SIG-M5 treated with dmso at 0.1 percent for 504 hours (cell line): ENCODE measurements around the gene S1PR3.

Source experiments
- DNase-seq: peaks from one replicate; lab custom pipeline; 2025; ENCODE audit not compliant: unreplicated experiment; lab: John Stamatoyannopoulos, UW

S1PR3 gene

GRCh38 chr9:88968799-88969198 lies 22.5 kb upstream of the S1PR3 start:
- no peak for DNase-seq

DNA sequence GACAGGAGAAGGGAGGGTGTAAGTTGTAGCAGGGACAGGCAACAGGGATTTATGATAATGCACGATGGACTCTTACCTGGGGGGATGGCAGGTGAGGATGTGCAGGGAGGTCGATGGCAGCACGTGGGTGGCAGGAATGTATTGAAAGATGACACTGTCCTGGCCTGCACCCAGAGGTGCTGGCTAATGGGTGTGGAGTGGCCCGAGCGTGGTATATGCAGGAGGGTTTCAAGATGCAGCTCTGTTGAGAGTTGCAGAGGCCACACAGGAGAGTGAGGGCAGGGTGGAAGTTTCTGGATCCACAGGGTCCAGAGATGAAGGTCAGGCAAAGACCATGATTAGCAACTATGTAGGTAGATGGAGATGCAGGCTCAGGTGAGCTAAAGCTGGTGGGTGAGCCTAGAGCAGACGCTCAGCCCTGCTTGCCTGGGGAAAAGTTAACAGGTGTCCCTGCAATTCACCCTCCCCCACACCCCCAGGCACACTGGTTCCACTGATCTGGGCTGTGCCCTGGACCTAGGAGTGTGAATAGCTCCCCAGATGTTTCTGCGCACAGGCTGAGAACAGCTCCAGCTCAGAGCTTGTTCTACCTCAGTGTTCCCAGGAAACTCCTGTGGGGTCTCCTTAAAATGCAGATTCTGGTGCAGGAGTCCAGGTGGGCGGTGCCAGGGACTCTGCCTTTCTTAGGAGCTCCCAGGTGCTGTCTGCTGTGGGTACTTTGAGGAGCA lies 21.5 kb upstream of the S1PR3 start:
- DNase-seq = no peak

GRCh38 chr9:88971131-88971960 lies 19.9 kb upstream of the S1PR3 start:
- no peak for DNase-seq

DNA sequence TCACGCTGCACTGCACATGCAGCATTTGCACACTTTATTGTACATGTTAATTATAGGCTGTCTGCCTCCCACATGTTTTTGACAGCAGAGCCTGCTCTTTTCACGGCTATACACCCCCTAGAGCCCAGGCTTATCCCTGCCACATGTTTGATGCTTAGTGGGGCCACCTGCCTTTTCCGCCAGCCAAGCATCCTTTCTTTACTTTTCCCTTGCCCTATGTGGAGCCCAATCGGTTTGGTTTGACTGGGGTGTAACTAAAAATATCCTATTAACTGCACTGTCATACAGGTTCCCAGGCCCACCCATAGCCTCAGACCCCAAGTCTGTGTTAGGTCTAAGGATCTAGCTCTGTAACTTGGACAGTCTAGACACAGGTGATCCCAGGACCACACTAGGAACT lies 18.9 kb upstream of the S1PR3 start:
- no peak for DNase-seq

- no peak for DNase-seq
Measured at GRCh38 chr9:88973281-88974045, 17.8 kb upstream of the S1PR3 start.

DNA sequence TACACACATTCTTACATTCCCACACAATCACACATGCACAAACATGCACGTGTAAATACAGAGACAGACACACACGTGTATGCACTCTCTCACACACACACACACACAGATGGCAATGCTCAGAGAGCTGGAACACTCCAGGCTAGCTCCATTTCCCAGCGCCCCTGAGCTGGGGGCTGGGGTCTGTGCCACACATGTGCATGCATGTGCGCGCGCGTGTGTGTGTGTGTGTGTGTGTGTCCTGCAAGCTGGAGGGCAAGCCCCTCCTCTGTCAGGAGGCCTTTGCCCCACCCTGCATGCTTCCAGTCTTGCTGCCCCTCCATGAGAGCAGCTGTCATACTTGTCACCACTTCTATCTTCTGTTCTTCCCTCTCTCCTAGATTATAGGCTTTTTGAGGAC lies 16.6 kb upstream of the S1PR3 start:
- DNase-seq = no peak

DNA sequence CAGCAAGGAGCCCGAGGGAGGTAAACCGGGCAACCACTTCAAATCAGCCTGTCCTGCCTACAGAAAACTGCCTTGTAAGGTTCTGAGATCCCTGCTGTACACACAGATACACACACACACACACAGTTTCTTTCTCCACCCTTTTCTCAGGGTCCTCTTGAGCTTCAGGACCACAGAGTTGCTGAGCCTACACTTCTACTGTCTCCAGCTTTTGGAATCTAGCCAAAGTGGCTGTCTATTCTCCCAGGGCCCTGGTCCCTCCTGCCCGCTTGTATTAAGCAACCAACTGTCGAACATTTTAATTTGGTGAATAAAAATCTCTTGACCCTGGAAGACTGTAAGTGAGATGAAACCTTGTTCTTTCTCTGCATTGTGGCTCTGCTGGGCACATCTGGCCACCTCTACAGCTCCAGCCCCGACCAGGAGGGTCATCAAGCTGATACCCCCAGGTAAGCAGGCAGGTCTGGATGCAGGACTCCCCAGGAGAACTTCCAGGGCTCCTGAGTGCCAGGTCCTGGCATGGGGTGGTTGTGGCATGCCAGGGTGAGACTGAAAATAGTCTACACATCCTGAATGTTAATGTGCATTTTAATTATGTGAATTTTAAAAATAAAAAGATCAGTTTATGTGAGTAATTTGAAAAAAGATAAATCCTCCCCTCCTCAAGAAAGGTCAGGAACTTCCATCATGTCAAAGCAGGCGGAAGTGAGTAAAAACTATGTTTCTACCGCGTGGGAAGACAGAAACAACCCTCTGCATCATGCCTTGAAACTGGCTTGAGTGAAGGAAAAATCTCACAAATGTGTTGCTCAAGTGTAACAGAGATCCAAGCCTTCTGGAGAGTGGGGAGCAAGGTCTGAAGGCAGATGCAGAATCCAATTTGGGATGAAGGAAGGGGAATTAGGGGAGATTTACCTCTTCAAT lies 15.0 kb upstream of the S1PR3 start:
- DNase-seq = no peak

GRCh38 chr9:88976890-88977257 lies 14.4 kb upstream of the S1PR3 start:
- no peak for DNase-seq

DNA sequence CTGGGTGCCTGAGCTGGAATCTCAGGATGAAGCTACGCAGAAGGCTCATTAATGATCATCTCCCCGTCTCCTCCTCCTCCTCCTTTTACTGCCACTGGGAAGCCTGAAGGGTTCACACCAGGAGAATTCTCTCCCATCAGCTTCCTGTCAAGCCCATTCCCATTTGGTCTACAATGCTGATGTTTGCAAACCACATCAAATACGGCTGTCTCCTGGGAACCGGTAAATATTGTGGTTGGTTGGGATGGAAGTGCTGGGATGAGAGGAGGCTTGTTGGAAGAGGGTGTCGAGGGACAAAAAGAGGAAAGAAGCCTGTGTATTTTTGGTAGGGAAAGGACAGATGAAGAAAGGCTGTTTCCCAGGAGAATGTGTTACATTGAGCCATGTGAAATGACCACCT lies 13.2 kb upstream of the S1PR3 start:
- no peak for DNase-seq

DNA sequence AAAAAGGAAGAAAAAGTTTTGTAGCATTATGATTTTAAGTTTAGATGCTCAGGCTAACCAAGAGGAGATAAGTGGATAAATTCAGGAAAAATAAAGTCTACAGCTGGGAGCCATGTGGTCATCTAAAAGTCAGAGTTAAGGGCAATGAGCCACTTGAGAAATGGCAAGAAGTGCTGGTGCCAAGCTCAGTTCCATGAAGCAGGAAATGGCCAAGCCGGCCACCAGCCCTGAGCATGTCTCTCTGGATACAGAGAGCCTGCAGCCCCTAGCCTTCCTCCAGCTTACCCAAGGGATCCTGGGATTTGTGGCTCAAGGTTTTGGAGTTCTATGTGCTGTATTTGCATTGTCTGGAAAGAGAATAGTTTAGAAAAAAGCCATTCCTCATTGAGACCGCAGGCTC lies 12.2 kb upstream of the S1PR3 start:
- no peak for DNase-seq

DNA sequence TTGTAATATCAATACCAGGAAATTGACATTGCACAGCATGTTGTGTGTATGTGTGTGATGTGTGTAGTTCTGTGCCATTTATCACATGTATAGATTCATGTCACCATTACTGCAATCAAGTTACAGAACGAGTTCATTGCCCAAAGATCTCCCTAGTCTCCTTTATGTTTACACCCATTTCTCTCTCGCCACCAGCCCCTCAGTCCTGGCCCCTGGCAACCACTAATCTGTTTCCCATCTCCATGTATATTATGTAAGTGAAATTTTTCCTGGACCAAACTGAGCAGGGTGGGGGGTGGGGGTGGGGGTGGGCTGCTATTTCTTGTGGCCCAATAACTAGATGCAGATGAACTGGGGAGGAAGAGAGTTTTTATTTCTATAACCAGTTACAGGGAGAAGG lies 11.5 kb upstream of the S1PR3 start:
- no peak for DNase-seq

DNA sequence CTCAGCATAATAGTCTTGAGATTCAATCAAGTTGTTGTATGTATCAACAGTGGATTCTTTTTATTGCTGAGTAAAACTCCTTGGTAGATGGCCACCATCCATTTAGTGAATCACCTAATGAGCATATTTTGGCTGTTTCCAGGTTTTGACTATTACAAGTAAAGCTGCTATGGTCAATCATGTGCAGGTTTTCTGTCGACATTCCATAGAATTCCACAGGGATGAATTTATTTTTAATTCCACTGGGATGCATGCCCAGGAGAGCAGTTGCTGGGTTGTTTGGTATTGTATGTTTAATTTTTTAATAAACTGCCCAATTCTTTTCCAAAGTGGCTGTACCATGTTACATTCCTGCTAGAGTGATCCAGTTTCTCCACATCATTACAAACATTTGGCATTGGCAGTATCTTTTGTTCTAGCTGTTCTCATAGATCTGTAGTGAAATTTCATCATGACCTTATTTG lies 10.5 kb upstream of the S1PR3 start:
- DNase-seq = no peak

DNA sequence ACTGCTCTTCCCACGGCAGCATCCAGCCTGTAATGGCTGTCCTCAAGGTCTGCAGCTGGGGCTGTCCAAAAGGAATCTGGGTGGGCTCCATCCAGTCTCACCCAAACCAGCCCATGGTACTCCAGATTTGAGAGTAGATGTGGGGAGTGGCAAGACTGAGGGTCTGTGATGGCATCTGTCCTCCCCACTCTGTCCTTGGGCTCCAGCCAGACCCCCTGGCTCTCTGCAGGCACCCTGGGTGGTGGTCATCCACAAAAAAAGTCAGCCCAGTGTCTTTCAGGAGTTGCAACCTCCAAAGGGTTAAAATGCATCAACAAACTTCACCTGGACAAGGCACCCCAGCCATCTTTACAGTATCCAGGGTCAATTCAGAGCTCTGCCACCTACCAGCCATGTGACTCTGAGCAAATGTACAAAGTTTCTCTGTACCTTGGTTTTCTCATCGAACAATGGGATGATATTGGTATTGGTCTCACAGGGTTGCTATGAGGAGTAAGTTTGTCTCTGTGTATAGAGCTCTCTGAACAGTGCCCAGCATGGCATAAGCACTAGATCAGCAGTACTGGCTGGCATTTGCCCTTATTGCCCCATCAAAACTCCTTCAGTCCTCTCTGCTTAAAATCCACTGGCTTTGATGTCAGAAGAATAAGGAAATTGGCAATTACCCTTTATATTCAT lies 7.3 kb upstream of the S1PR3 start:
- no peak for DNase-seq

GRCh38 chr9:88984543-88984883 lies 6.8 kb upstream of the S1PR3 start:
- no peak for DNase-seq

- no peak for DNase-seq
Measured at GRCh38 chr9:88985616-88986015, 5.7 kb upstream of the S1PR3 start.

GRCh38 chr9:88986776-88987175 lies 4.5 kb upstream of the S1PR3 start:
- no peak for DNase-seq

DNA sequence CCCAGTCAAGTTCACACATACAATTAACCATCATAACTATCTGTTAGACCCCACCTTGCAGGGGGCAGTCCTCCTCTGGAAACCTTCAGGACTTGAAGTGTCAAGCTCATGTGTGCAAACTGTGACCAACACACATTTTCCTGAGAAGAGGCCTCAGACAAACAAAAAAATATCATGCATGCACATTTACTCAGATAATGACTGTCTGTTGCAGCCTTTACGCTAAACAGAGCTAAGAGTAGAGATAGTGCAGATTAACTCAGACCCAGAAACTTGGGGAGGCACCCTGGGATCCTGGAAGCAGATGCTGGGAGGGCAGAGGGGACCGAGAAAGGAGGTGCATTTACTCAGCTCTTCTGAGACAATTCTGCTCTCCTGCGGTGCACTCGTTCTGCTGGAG lies 3.6 kb upstream of the S1PR3 start:
- DNase-seq = no peak

GRCh38 chr9:88988796-88989641 lies 2.2 kb upstream of the S1PR3 start:
- peak; percentile 89 for DNase-seq

DNA sequence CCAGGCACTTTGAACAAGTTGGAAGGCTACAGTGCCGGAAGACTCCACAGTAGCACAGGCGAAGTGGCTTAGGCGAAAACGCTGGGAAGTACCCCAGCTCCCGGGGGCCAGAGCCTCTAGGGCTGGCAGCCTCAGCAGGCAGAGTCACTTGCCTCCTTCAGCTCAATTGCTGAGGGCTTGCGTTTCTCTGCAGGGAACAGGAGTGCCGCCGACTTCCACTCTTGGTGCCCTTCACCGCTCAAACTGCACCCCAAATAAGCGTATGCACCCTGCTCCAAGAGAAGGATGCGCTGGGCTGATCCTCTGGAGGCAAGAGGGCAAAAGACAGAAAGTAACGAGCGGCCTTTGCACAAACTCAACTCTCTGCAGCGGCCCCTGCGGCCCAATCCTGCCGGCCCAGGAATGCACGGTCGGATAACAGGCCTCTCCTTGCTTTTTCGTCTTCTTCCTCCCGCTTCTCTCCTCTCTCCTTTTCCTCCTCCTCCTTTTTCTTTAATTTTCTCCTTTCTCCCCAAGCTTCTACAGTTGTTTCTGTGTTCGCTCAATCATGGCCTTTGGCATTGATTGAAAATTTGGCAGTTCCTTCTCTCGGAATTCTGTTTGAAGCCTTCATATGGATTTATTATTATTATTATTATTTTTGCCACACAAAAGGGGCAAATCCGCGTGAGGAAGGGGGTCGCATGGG lies 1.1 kb upstream of the S1PR3 start:
- DNase-seq = no peak
